ENCODE data around the gene APLP1.

DNA sequence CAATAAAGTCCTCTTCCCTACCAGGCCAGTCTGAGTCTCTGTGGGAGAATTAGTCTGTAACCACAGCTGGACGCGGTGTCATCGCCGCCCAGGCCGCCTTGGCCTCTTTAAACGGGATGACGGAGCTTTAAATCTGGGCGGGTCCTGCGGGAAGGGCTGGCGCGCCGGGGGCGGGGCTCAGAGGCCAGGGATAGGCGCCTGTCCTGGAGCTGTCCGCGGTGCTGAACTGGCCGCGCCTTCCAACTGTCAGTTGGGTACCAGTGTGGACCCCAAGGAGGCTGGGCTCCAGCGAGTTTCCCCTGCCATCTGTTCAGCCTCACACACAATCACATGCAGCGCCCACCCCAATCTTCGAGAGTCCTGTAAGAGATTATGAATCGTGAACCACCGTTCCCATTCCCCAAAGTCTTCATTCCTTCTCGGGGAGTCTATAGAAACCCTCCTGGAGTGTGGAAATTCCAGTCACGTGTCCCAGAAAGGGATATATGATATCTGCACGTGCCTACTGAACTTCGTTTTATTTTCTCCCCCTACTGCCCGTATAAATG is 11.5 kb downstream of the APLP1 start:
- TF ChIP-seq, protein P1, sequence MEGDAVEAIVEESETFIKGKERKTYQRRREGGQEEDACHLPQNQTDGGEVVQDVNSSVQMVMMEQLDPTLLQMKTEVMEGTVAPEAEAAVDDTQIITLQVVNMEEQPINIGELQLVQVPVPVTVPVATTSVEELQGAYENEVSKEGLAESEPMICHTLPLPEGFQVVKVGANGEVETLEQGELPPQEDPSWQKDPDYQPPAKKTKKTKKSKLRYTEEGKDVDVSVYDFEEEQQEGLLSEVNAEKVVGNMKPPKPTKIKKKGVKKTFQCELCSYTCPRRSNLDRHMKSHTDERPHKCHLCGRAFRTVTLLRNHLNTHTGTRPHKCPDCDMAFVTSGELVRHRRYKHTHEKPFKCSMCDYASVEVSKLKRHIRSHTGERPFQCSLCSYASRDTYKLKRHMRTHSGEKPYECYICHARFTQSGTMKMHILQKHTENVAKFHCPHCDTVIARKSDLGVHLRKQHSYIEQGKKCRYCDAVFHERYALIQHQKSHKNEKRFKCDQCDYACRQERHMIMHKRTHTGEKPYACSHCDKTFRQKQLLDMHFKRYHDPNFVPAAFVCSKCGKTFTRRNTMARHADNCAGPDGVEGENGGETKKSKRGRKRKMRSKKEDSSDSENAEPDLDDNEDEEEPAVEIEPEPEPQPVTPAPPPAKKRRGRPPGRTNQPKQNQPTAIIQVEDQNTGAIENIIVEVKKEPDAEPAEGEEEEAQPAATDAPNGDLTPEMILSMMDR (IDR thresholded peaks at IDR 0.05): no peak
- no peak for TF ChIP-seq POLR2A (IDR thresholded peaks at IDR 0.05)
- TF ChIP-seq EP300 (IDR thresholded peaks at IDR 0.05): no peak

Data from ovary (tissue), 3 donors.